GM18868 (cell line): ENCODE data around the gene RARA.

Experiments
- ATAC-seq: cut with Tn5 transposase; IDR thresholded peaks from one replicate; pipeline ENCODE4 v1.9.1; 2021; ENCODE audit warnings: mild to moderate bottlenecking, moderate library complexity; ENCODE audit not compliant: unreplicated experiment

The RARA gene

GRCh38 chr17:40327244-40327729, 18.3 kb downstream of the RARA start:
- no peak for ATAC-seq

GRCh38 chr17:40327735-40328385, 18.9 kb downstream of the RARA start:
- no peak for ATAC-seq

GRCh38 chr17:40328386-40328766, 19.4 kb downstream of the RARA start:
- no peak for ATAC-seq

- ATAC-seq, result no peak
Measured at GRCh38 chr17:40329839-40330794, 21.1 kb downstream of the RARA start.

- no peak for ATAC-seq
Measured at GRCh38 chr17:40330850-40331470, 22.0 kb downstream of the RARA start.

- ATAC-seq, result no peak
Measured at GRCh38 chr17:40331743-40332641, 23.0 kb downstream of the RARA start.

- no peak for ATAC-seq
Measured at GRCh38 chr17:40333781-40334448, 24.9 kb downstream of the RARA start.

GRCh38 chr17:40335620-40336019, 26.6 kb downstream of the RARA start:
- ATAC-seq, result no peak

- ATAC-seq, result no peak
Measured at GRCh38 chr17:40337351-40337750, 28.4 kb downstream of the RARA start.

GRCh38 chr17:40338058-40338457, 29.1 kb downstream of the RARA start:
- no peak for ATAC-seq

GRCh38 chr17:40338941-40339649, 30.1 kb downstream of the RARA start:
- no peak for ATAC-seq

GRCh38 chr17:40340327-40340726, 31.3 kb downstream of the RARA start:
- ATAC-seq, result no peak

GRCh38 chr17:40340880-40341807, 32.2 kb downstream of the RARA start:
- ATAC-seq, result peak; percentile 71

- ATAC-seq, result no peak
Measured at GRCh38 chr17:40341808-40342503, 33.0 kb downstream of the RARA start.

- no peak for ATAC-seq
Measured at GRCh38 chr17:40342504-40343218, 33.7 kb downstream of the RARA start.

GRCh38 chr17:40343219-40344119, 34.5 kb downstream of the RARA start:
- no peak for ATAC-seq
